Measurements from ENCODE around the gene IPMK.
A peak's percentile ranks its signal among the peaks of the same experiment; 100 is the strongest.

IPMK gene

GRCh38 chr10:58282615-58283014, 14.9 kb upstream of the IPMK start:
- Histone ChIP-seq H3K27me3 (replicated peaks; ENCODE audit: control insufficient read depth, insufficient read depth, low read length) (no peaks in the 10 kb centered on the region), H3K9me3 (ENCODE audit: control insufficient read depth, low read length) (no peaks in the 10 kb centered on the region), H3K9ac (ENCODE audit: low read length) (no peak overlapping the region), H3K4me1 (ENCODE audit: control insufficient read depth, insufficient read depth, low read length) (peaks cover 8% of the 10 kb centered on the region), H3K36me3 (ENCODE audit: control insufficient read depth, insufficient read depth, low read length, severe bottlenecking) (peaks cover 14% of the 10 kb centered on the region), H3K4me3 (ENCODE audit: low read length) (no peak overlapping the region)
- DNase-seq (ENCODE audit: low read depth): no peak

- no peak for DNase-seq (ENCODE audit: low read depth)
- Histone ChIP-seq H3K36me3 (ENCODE audit: control insufficient read depth, insufficient read depth, low read length, severe bottlenecking) (peaks cover 15% of the 10 kb centered on the region), H3K9me3 (ENCODE audit: control insufficient read depth, low read length) (no peaks in the 10 kb centered on the region), H3K4me1 (ENCODE audit: control insufficient read depth, insufficient read depth, low read length) (peaks cover 8% of the 10 kb centered on the region), H3K27me3 (replicated peaks; ENCODE audit: control insufficient read depth, insufficient read depth, low read length) (no peaks in the 10 kb centered on the region), H3K9ac (ENCODE audit: low read length) (no peak overlapping the region), H3K4me3 (ENCODE audit: low read length) (no peak overlapping the region)
Observed at GRCh38 chr10:58281092-58281752, 13.5 kb upstream of the IPMK start.

- peak; percentile 34 for DNase-seq (ENCODE audit: low read depth)
- Histone ChIP-seq H3K9me3 (ENCODE audit: control insufficient read depth, low read length) (no peaks in the 10 kb centered on the region), H3K27me3 (replicated peaks; ENCODE audit: control insufficient read depth, insufficient read depth, low read length) (no peaks in the 10 kb centered on the region), H3K9ac (ENCODE audit: low read length) (no peak overlapping the region), H3K4me1 (ENCODE audit: control insufficient read depth, insufficient read depth, low read length) (peaks cover 14% of the 10 kb centered on the region), H3K4me3 (ENCODE audit: low read length) (no peak overlapping the region), H3K36me3 (ENCODE audit: control insufficient read depth, insufficient read depth, low read length, severe bottlenecking) (peaks cover 15% of the 10 kb centered on the region)
Observed at GRCh38 chr10:58280477-58280876, 12.8 kb upstream of the IPMK start.

GRCh38 chr10:58278962-58279307, 11.2 kb upstream of the IPMK start:
- Histone ChIP-seq H3K9me3 (ENCODE audit: control insufficient read depth, low read length) (no peaks in the 10 kb centered on the region), H3K27me3 (replicated peaks; ENCODE audit: control insufficient read depth, insufficient read depth, low read length) (no peaks in the 10 kb centered on the region), H3K36me3 (ENCODE audit: control insufficient read depth, insufficient read depth, low read length, severe bottlenecking) (peaks cover 15% of the 10 kb centered on the region), H3K9ac (ENCODE audit: low read length) (no peak overlapping the region), H3K4me3 (ENCODE audit: low read length) (no peak overlapping the region), H3K4me1 (ENCODE audit: control insufficient read depth, insufficient read depth, low read length) (peaks cover 26% of the 10 kb centered on the region)
- DNase-seq (ENCODE audit: low read depth): no peak

GRCh38 chr10:58278274-58278961, 10.7 kb upstream of the IPMK start:
- Histone ChIP-seq H3K9me3 (ENCODE audit: control insufficient read depth, low read length) (no peaks in the 10 kb centered on the region), H3K4me3 (ENCODE audit: low read length) (no peak overlapping the region), H3K4me1 (ENCODE audit: control insufficient read depth, insufficient read depth, low read length) (peaks cover 26% of the 10 kb centered on the region), H3K36me3 (ENCODE audit: control insufficient read depth, insufficient read depth, low read length, severe bottlenecking) (peaks cover 15% of the 10 kb centered on the region), H3K27me3 (replicated peaks; ENCODE audit: control insufficient read depth, insufficient read depth, low read length) (no peaks in the 10 kb centered on the region), H3K9ac (ENCODE audit: low read length) (no peak overlapping the region)
- DNase-seq (ENCODE audit: low read depth): no peak

GRCh38 chr10:58275908-58276307, 8.2 kb upstream of the IPMK start:
- Histone ChIP-seq H3K9ac (ENCODE audit: low read length) (peak overlapping the region; percentile 23), H3K4me3 (ENCODE audit: low read length) (peak overlapping the region; percentile 11), H3K36me3 (ENCODE audit: control insufficient read depth, insufficient read depth, low read length, severe bottlenecking) (peaks cover 15% of the 10 kb centered on the region), H3K27me3 (replicated peaks; ENCODE audit: control insufficient read depth, insufficient read depth, low read length) (no peaks in the 10 kb centered on the region), H3K4me1 (ENCODE audit: control insufficient read depth, insufficient read depth, low read length) (peaks cover 24% of the 10 kb centered on the region), H3K9me3 (ENCODE audit: control insufficient read depth, low read length) (no peaks in the 10 kb centered on the region)
- peak; percentile 8 for DNase-seq (ENCODE audit: low read depth)

- Histone ChIP-seq H3K4me3 (ENCODE audit: low read length) (peak overlapping the region; percentile 11), H3K4me1 (ENCODE audit: control insufficient read depth, insufficient read depth, low read length) (peaks cover 23% of the 10 kb centered on the region), H3K9ac (ENCODE audit: low read length) (no peak overlapping the region), H3K27me3 (replicated peaks; ENCODE audit: control insufficient read depth, insufficient read depth, low read length) (no peaks in the 10 kb centered on the region), H3K36me3 (ENCODE audit: control insufficient read depth, insufficient read depth, low read length, severe bottlenecking) (peaks cover 15% of the 10 kb centered on the region), H3K9me3 (ENCODE audit: control insufficient read depth, low read length) (no peaks in the 10 kb centered on the region)
- no peak for DNase-seq (ENCODE audit: low read depth)
Observed at GRCh38 chr10:58275261-58275660, 7.6 kb upstream of the IPMK start.

GRCh38 chr10:58269782-58270290, 2.1 kb upstream of the IPMK start:
- H3K36me3 ChIP-seq (ENCODE audit: control insufficient read depth, insufficient read depth, low read length, severe bottlenecking): no peaks in the 10 kb centered on the region
- peaks cover 36% of the 10 kb centered on the region for H3K4me1 ChIP-seq (ENCODE audit: control insufficient read depth, insufficient read depth, low read length)
- H3K9ac ChIP-seq (ENCODE audit: low read length): peak overlapping the region; percentile 92
- DNase-seq (ENCODE audit: low read depth): no peak
- no peaks in the 10 kb centered on the region for H3K27me3 ChIP-seq (replicated peaks; ENCODE audit: control insufficient read depth, insufficient read depth, low read length)
- peak overlapping the region; percentile 96 for H3K4me3 ChIP-seq (ENCODE audit: low read length)
- no peaks in the 10 kb centered on the region for H3K9me3 ChIP-seq (ENCODE audit: control insufficient read depth, low read length)

GRCh38 chr10:58268946-58269781, 1.5 kb upstream of the IPMK start, which contains the start of gene CISD1:
TSS of gene CISD1 (plus strand) at chr10:58269162. CDS start at chr10:58269274, 112 bp downstream.
- no peaks in the 10 kb centered on the region for H3K27me3 ChIP-seq (replicated peaks; ENCODE audit: control insufficient read depth, insufficient read depth, low read length)
- H3K9ac ChIP-seq (ENCODE audit: low read length): peak within 1 kb of the TSS; percentile 92
- peak within 1 kb of the TSS; percentile 96 for H3K4me3 ChIP-seq (ENCODE audit: low read length)
- peak; percentile 99 for DNase-seq (ENCODE audit: low read depth)
- peaks cover 37% of the 10 kb centered on the region for H3K4me1 ChIP-seq (ENCODE audit: control insufficient read depth, insufficient read depth, low read length)
- no peaks in the 10 kb centered on the region for H3K9me3 ChIP-seq (ENCODE audit: control insufficient read depth, low read length)
- no peaks in the 10 kb centered on the region for H3K36me3 ChIP-seq (ENCODE audit: control insufficient read depth, insufficient read depth, low read length, severe bottlenecking)

GRCh38 chr10:58268454-58268945, 806 bp upstream of the IPMK start:
- Histone ChIP-seq H3K36me3 (ENCODE audit: control insufficient read depth, insufficient read depth, low read length, severe bottlenecking) (no peaks in the 10 kb centered on the region), H3K9ac (ENCODE audit: low read length) (peak overlapping the region; percentile 75), H3K4me3 (ENCODE audit: low read length) (peak overlapping the region; percentile 96), H3K27me3 (replicated peaks; ENCODE audit: control insufficient read depth, insufficient read depth, low read length) (no peaks in the 10 kb centered on the region), H3K4me1 (ENCODE audit: control insufficient read depth, insufficient read depth, low read length) (peaks cover 37% of the 10 kb centered on the region), H3K9me3 (ENCODE audit: control insufficient read depth, low read length) (no peaks in the 10 kb centered on the region)
- no peak for DNase-seq (ENCODE audit: low read depth)
